ENCODE results near the gene PI4KA. TPM values are rescaled to one million over a fixed set of nuclear protein-coding genes. Genes with fewer than 3 reads are reported as not detected.

The PI4KA gene
- total and polyA plus RNA-seq, 4 donors = 19.4 to 47.5 (median 36.3) TPM

GRCh38 chr22:20765938-20766337 is 92.7 kb downstream of the PI4KA start:
- peaks cover 0 to 29% (median 18%) of the 10 kb centered on the region in 4 donors for H3K36me3 ChIP-seq (ENCODE audit: control insufficient read depth in 4 of 4, insufficient read depth in 3 of 4, low read depth in 1 of 4, low read length in 3 of 4)
- WGBS = 81% methylated on average over 2 of the region's 2 CpGs

GRCh38 chr22:20764729-20765128 is 93.9 kb downstream of the PI4KA start:
- TF ChIP-seq ZBTB33 (IDR thresholded peaks at IDR 0.05) (no peak), YY1 (IDR thresholded peaks at IDR 0.05) (no peak), REST (IDR thresholded peaks at IDR 0.05) (no peak), FOXA1 (IDR thresholded peaks at IDR 0.05) (no peak), EGR1 (IDR thresholded peaks at IDR 0.05; ENCODE audit: low read depth in 2 of 2) (no peak), HNF4A (conservative IDR thresholded peaks at IDR 0.05) (no peak), RXRA (IDR thresholded peaks at IDR 0.05) (no peak), CTCF (IDR thresholded peaks at IDR 0.05; ENCODE audit: low read depth, low read length, missing input control) (no peak)
- H3K9ac ChIP-seq (ENCODE audit: low read depth in 1 of 2, low read length in 2 of 2) = no peak overlapping the region
- no peaks in the 10 kb centered on the region for H3K4me1 ChIP-seq (ENCODE audit: control insufficient read depth in 4 of 4, insufficient read depth in 4 of 4, low read length in 3 of 4)
- WGBS = 95% methylated on average over 10 of the region's 10 CpGs
- no peaks in the 10 kb centered on the region for H3K27me3 ChIP-seq (ENCODE audit: control insufficient read depth in 4 of 4, insufficient read depth in 4 of 4, low read length in 3 of 4)
- H3K9me3 ChIP-seq (ENCODE audit: control insufficient read depth in 4 of 4, low read length in 3 of 4) = no peaks in the 10 kb centered on the region
- no peak for DNase-seq (ENCODE audit: low spot score)
- no peak overlapping the region for H3K27ac ChIP-seq (ENCODE audit: low read depth in 1 of 2, low read length in 2 of 2)
- no peak overlapping the region for H3K4me3 ChIP-seq (ENCODE audit: low read depth in 1 of 3, low read length in 3 of 3)
- peaks cover 0 to 32% (median 22%) of the 10 kb centered on the region in 4 donors for H3K36me3 ChIP-seq (ENCODE audit: control insufficient read depth in 4 of 4, insufficient read depth in 3 of 4, low read depth in 1 of 4, low read length in 3 of 4)

More at GRCh38 chr22:20765938-20766337, 92.7 kb downstream of the PI4KA start:
- Histone ChIP-seq H3K9ac (ENCODE audit: low read depth in 1 of 2, low read length in 2 of 2) (no peak overlapping the region), H3K9me3 (ENCODE audit: control insufficient read depth in 4 of 4, low read length in 3 of 4) (no peaks in the 10 kb centered on the region), H3K27me3 (ENCODE audit: control insufficient read depth in 4 of 4, insufficient read depth in 4 of 4, low read length in 3 of 4) (no peaks in the 10 kb centered on the region), H3K27ac (ENCODE audit: low read depth in 1 of 2, low read length in 2 of 2) (no peak overlapping the region), H3K4me3 (ENCODE audit: low read depth in 1 of 3, low read length in 3 of 3) (no peak overlapping the region), H3K4me1 (ENCODE audit: control insufficient read depth in 4 of 4, insufficient read depth in 4 of 4, low read length in 3 of 4) (peaks cover 0 to 3% (median 2%) of the 10 kb centered on the region in 4 donors)
- TF ChIP-seq JUND (IDR thresholded peaks at IDR 0.05) (no peak), YY1 (IDR thresholded peaks at IDR 0.05) (no peak), RAD21 (IDR thresholded peaks at IDR 0.05) (no peak), CTCF (IDR thresholded peaks at IDR 0.05; ENCODE audit: low read depth, low read length, missing input control) (no peak), GABPA (IDR thresholded peaks at IDR 0.05 in 1 of 2, conservative IDR thresholded peaks at IDR 0.05 in 1 of 2) (no peak), SP1 (IDR thresholded peaks at IDR 0.05) (no peak), HNF4G (IDR thresholded peaks at IDR 0.05) (no peak), ATF3 (IDR thresholded peaks at IDR 0.05) (no peak), MAX (IDR thresholded peaks at IDR 0.05) (no peak), HNF4A (conservative IDR thresholded peaks at IDR 0.05) (no peak), FOXA1 (IDR thresholded peaks at IDR 0.05) (no peak), ZBTB33 (IDR thresholded peaks at IDR 0.05) (no peak)
- no peak for DNase-seq (ENCODE audit: low spot score)

Measured in liver (tissue), 9 donors.